Osteocyte (in vitro differentiated cells): ENCODE results near the gene GYG2. TPM values are rescaled to one million over a fixed set of nuclear protein-coding genes. Genes with fewer than 3 reads are reported as not detected.

Source experiments
- DNase-seq: peaks from one replicate; pipeline ENCODE4 v3.0.0; 2021; ENCODE audit warnings: mixed read lengths; ENCODE audit not compliant: unreplicated experiment; ENCODE audit errors: extremely low spot score
- H3K27ac Mint-ChIP-seq: one replicate; pipeline ENCODE4 v1.8.0; 2021; ENCODE audit warnings: mild to moderate bottlenecking, mixed read lengths; ENCODE audit not compliant: unreplicated experiment
- H3K27me3 Mint-ChIP-seq: one replicate; pipeline ENCODE4 v1.8.0; 2021; ENCODE audit warnings: mixed read lengths; ENCODE audit not compliant: unreplicated experiment
- H3K36me3 Mint-ChIP-seq: one replicate; pipeline ENCODE4 v1.8.0; 2021; ENCODE audit warnings: mixed read lengths; ENCODE audit not compliant: unreplicated experiment
- H3K4me1 Mint-ChIP-seq: one replicate; pipeline ENCODE4 v1.8.0; 2021; ENCODE audit warnings: mixed read lengths; ENCODE audit not compliant: unreplicated experiment
- H3K4me3 Mint-ChIP-seq: one replicate; pipeline ENCODE4 v1.8.0; 2021; ENCODE audit warnings: mild to moderate bottlenecking, moderate library complexity, mixed read lengths; ENCODE audit not compliant: unreplicated experiment
- H3K9me3 Mint-ChIP-seq: one replicate; pipeline ENCODE4 v1.8.0; 2021; ENCODE audit warnings: mixed read lengths; ENCODE audit not compliant: unreplicated experiment
- CTCF ChIP-seq: fragments of 200-600 bp; sonication (generic); IDR thresholded peaks from 2 replicates; pipeline ENCODE4 v1.5.0; 2021; ENCODE audit warnings: antibody characterized with exemption, mild to moderate bottlenecking, moderate library complexity
- total RNA-seq: library from RNA; stranded (reverse); gene quantifications from 2 replicates; pipeline ENCODE4 v1.2.1, GENCODE V29; 2021

The GYG2 gene
- total RNA-seq, 1 donor from 2014 or later = 11.8 TPM

GRCh38 chrX:2859197-2859797 is 30.6 kb downstream of the GYG2 start:
- DNase-seq = no peak
- Mint-ChIP-seq H3K27me3 (no peaks in the 10 kb centered on the region), H3K9me3 (no peaks in the 10 kb centered on the region), H3K27ac (no peak overlapping the region), H3K4me1 (peaks cover 11% of the 10 kb centered on the region), H3K36me3 (peaks cover 8% of the 10 kb centered on the region), H3K4me3 (no peak overlapping the region)
- TF ChIP-seq CTCF = no peak

GRCh38 chrX:2862404-2862803 is 33.7 kb downstream of the GYG2 start:
- H3K27me3 Mint-ChIP-seq = no peaks in the 10 kb centered on the region
- peak; percentile 42 for DNase-seq
- H3K36me3 Mint-ChIP-seq = peaks cover 6% of the 10 kb centered on the region
- peaks cover 11% of the 10 kb centered on the region for H3K4me1 Mint-ChIP-seq
- H3K27ac Mint-ChIP-seq = no peak overlapping the region
- no peak for TF ChIP-seq CTCF
- H3K4me3 Mint-ChIP-seq = no peak overlapping the region
- H3K9me3 Mint-ChIP-seq = no peaks in the 10 kb centered on the region

- Mint-ChIP-seq H3K27ac (peak overlapping the region; percentile 28), H3K4me1 (peaks cover 11% of the 10 kb centered on the region), H3K27me3 (no peaks in the 10 kb centered on the region)
Measured at GRCh38 chrX:2863646-2864045, 34.9 kb downstream of the GYG2 start.

GRCh38 chrX:2867206-2867605 is 38.5 kb downstream of the GYG2 start:
- peaks cover 11% of the 10 kb centered on the region for H3K4me1 Mint-ChIP-seq
- no peak for TF ChIP-seq CTCF
- H3K27me3 Mint-ChIP-seq = no peaks in the 10 kb centered on the region
- peaks cover 5% of the 10 kb centered on the region for H3K36me3 Mint-ChIP-seq
- H3K27ac Mint-ChIP-seq = no peak overlapping the region
- peaks cover 6% of the 10 kb centered on the region for H3K9me3 Mint-ChIP-seq
- H3K4me3 Mint-ChIP-seq = no peak overlapping the region
- DNase-seq = peak; percentile 59

More at GRCh38 chrX:2863646-2864045, 34.9 kb downstream of the GYG2 start:
- TF ChIP-seq CTCF = no peak
- H3K9me3 Mint-ChIP-seq = no peaks in the 10 kb centered on the region
- no peak overlapping the region for H3K4me3 Mint-ChIP-seq
- peak; percentile 62 for DNase-seq
- H3K36me3 Mint-ChIP-seq = peaks cover 6% of the 10 kb centered on the region

- Mint-ChIP-seq H3K27me3 (no peaks in the 10 kb centered on the region), H3K27ac (no peak overlapping the region), H3K36me3 (peaks cover 6% of the 10 kb centered on the region), H3K4me1 (no peaks in the 10 kb centered on the region), H3K4me3 (no peak overlapping the region), H3K9me3 (peaks cover 9% of the 10 kb centered on the region)
- DNase-seq = no peak
- no peak for TF ChIP-seq CTCF
Measured at GRCh38 chrX:2870650-2871049, 41.9 kb downstream of the GYG2 start.
